NOMO-1 treated with DMSO at 0.1 percent for 48 hours (cell line): ENCODE results near the gene PLXNA3.

Experiments
- DNase-seq: peaks from one replicate; lab custom pipeline; 2025; ENCODE audit not compliant: unreplicated experiment; lab: John Stamatoyannopoulos, UW

PLXNA3 gene

GRCh38 chrX:154434394-154435168 lies 23.5 kb upstream of the PLXNA3 start:
- DNase-seq, result no peak

- DNase-seq, result no peak
Measured at GRCh38 chrX:154435171-154435733, 22.8 kb upstream of the PLXNA3 start.

- DNase-seq, result no peak
Measured at GRCh38 chrX:154436374-154436982, 21.6 kb upstream of the PLXNA3 start.

GRCh38 chrX:154436983-154437752 lies 20.9 kb upstream of the PLXNA3 start, which contains the start of gene GDI1:
TSS of gene GDI1 (plus strand) at chrX:154437154. CDS start at chrX:154437255, 101 bp downstream.
- DNase-seq, result no peak

- no peak for DNase-seq
Measured at GRCh38 chrX:154437971-154438893, 19.8 kb upstream of the PLXNA3 start.

- no peak for DNase-seq
Measured at GRCh38 chrX:154439841-154440240, 18.2 kb upstream of the PLXNA3 start.

- DNase-seq, result no peak
Measured at GRCh38 chrX:154440623-154441357, 17.3 kb upstream of the PLXNA3 start.

- DNase-seq, result no peak
Measured at GRCh38 chrX:154441564-154441963, 16.5 kb upstream of the PLXNA3 start.

GRCh38 chrX:154441984-154442707 lies 15.9 kb upstream of the PLXNA3 start:
- no peak for DNase-seq

GRCh38 chrX:154443479-154443910 lies 14.6 kb upstream of the PLXNA3 start:
- no peak for DNase-seq

GRCh38 chrX:154443992-154444754 lies 13.9 kb upstream of the PLXNA3 start, which contains the start of gene FAM50A:
TSS of gene FAM50A (plus strand) at chrX:154444141. CDS start at chrX:154444236, 95 bp downstream.
- DNase-seq, result peak; percentile 34

GRCh38 chrX:154444755-154445246 lies 13.3 kb upstream of the PLXNA3 start:
- no peak for DNase-seq

GRCh38 chrX:154445776-154446175 lies 12.3 kb upstream of the PLXNA3 start:
- DNase-seq, result no peak

- DNase-seq, result no peak
Measured at GRCh38 chrX:154446430-154446829, 11.7 kb upstream of the PLXNA3 start.

- no peak for DNase-seq
Measured at GRCh38 chrX:154448484-154448883, 9.6 kb upstream of the PLXNA3 start.

- no peak for DNase-seq
Measured at GRCh38 chrX:154449618-154450017, 8.5 kb upstream of the PLXNA3 start.

GRCh38 chrX:154450312-154450711 lies 7.8 kb upstream of the PLXNA3 start:
- no peak for DNase-seq

- no peak for DNase-seq
Measured at GRCh38 chrX:154452823-154453222, 5.3 kb upstream of the PLXNA3 start.
